HG03045 (cell line): Measurements from ENCODE around the gene POLD2.
A peak's percentile ranks its signal among the peaks of the same experiment; 100 is the strongest.

ENCODE experiments used
- ATAC-seq: cut with Tn5 transposase; IDR thresholded peaks from one replicate; pipeline ENCODE4 v1.9.1; 2021; ENCODE audit warnings: mild to moderate bottlenecking, moderate library complexity; ENCODE audit not compliant: unreplicated experiment

Gene POLD2

GRCh38 chr7:44084701-44085100, 38.6 kb downstream of the POLD2 start:
- no peak for ATAC-seq

- no peak for ATAC-seq
Observed at GRCh38 chr7:44083796-44084195, 39.6 kb downstream of the POLD2 start.

- peak; percentile 92 for ATAC-seq
Observed at GRCh38 chr7:44082541-44083207, 40.7 kb downstream of the POLD2 start.

GRCh38 chr7:44081266-44081748, 42.0 kb downstream of the POLD2 start:
- no peak for ATAC-seq

- no peak for ATAC-seq
Observed at GRCh38 chr7:44080686-44081265, 42.6 kb downstream of the POLD2 start.

GRCh38 chr7:44080118-44080517, 43.2 kb downstream of the POLD2 start:
- ATAC-seq: no peak

GRCh38 chr7:44079331-44080021, 43.9 kb downstream of the POLD2 start:
- no peak for ATAC-seq

- no peak for ATAC-seq
Observed at GRCh38 chr7:44078521-44078920, 44.8 kb downstream of the POLD2 start.

GRCh38 chr7:44077681-44078091, 45.7 kb downstream of the POLD2 start:
- no peak for ATAC-seq

GRCh38 chr7:44077061-44077460, 46.3 kb downstream of the POLD2 start:
- no peak for ATAC-seq

GRCh38 chr7:44076101-44076895, 47.0 kb downstream of the POLD2 start:
- no peak for ATAC-seq

- no peak for ATAC-seq
Observed at GRCh38 chr7:44075296-44076075, 47.9 kb downstream of the POLD2 start.

- ATAC-seq: no peak
Observed at GRCh38 chr7:44074349-44074695, 49.0 kb downstream of the POLD2 start.

GRCh38 chr7:44073664-44074348, 49.5 kb downstream of the POLD2 start:
- ATAC-seq: peak; percentile 54

GRCh38 chr7:44072364-44073231, 50.8 kb downstream of the POLD2 start:
- ATAC-seq: no peak

- ATAC-seq: no peak
Observed at GRCh38 chr7:44071726-44072363, 51.5 kb downstream of the POLD2 start.

- ATAC-seq: no peak
Observed at GRCh38 chr7:44068054-44068453, 55.3 kb downstream of the POLD2 start.

- no peak for ATAC-seq
Observed at GRCh38 chr7:44067064-44067951, 56.0 kb downstream of the POLD2 start.
